Smooth muscle cell (in vitro differentiated cells): ENCODE data around the gene TENT4B. TPM values are rescaled to one million over a fixed set of nuclear protein-coding genes. Genes with fewer than 3 reads are reported as not detected.
A peak's percentile ranks its signal among the peaks of the same experiment; 100 is the strongest.

Experiments
- DNase-seq: peaks from one replicate; lab custom pipeline; 2025; ENCODE audit not compliant: unreplicated experiment; lab: John Stamatoyannopoulos, UW
- H2AFZ ChIP-seq: fragments of 200-600 bp; sonication (generic); 2 replicates; pipeline ENCODE4 v1.6.0; 2016; ENCODE audit warnings: antibody characterized with exemption, low read depth, mild to moderate bottlenecking
- H3F3A ChIP-seq: fragments of 200-600 bp; sonication (generic); 2 replicates; pipeline ENCODE4 v1.6.0; 2017; ENCODE audit warnings: antibody characterized with exemption, low read depth
- H3K27ac ChIP-seq: fragments of 200-600 bp; sonication (generic); 2 replicates; pipeline ENCODE4 v1.5.1; 2016; ENCODE audit warnings: low read depth, mild to moderate bottlenecking
- H3K27me3 ChIP-seq: fragments of 200-600 bp; sonication (generic); 2 replicates; pipeline ENCODE4 v1.6.1; 2016; ENCODE audit warnings: low read depth, mild to moderate bottlenecking
- H3K36me3 ChIP-seq: fragments of 200-600 bp; sonication (generic); 2 replicates; pipeline ENCODE4 v1.5.1; 2016; ENCODE audit warnings: low read depth
- H3K4me1 ChIP-seq: fragments of 200-600 bp; sonication (generic); 2 replicates; pipeline ENCODE4 v1.5.1; 2016; ENCODE audit warnings: low read depth
- H3K4me2 ChIP-seq: fragments of 200-600 bp; sonication (generic); 2 replicates; pipeline ENCODE4 v1.6.0; 2016; ENCODE audit warnings: mild to moderate bottlenecking
- H3K4me3 ChIP-seq: fragments of 200-600 bp; sonication (generic); 2 replicates; pipeline ENCODE4 v1.5.1; 2016; ENCODE audit warnings: mild to moderate bottlenecking
- H3K79me2 ChIP-seq: fragments of 200-600 bp; sonication (generic); 2 replicates; pipeline ENCODE4 v1.6.0; 2016; ENCODE audit warnings: low read depth, mild to moderate bottlenecking
- H3K9ac ChIP-seq: fragments of 200-600 bp; sonication (generic); 2 replicates; pipeline ENCODE4 v1.6.0; 2016; ENCODE audit warnings: low read depth
- H3K9me3 ChIP-seq: fragments of 200-600 bp; sonication (generic); replicated peaks from 2 replicates; pipeline ENCODE4 v1.5.1; 2016; ENCODE audit warnings: low read depth
- H4K20me1 ChIP-seq: fragments of 200-600 bp; sonication (generic); 2 replicates; pipeline ENCODE4 v1.6.0; 2016; ENCODE audit warnings: low read depth
- WGBS: methylation state at CpG from one replicate; pipeline ENCODE4 v1.1.7; 2016; ENCODE audit warnings: low lambda C conversion rate; 5-methylcytosine and 5-hydroxymethylcytosine counted together
- polyA plus RNA-seq: library from polyadenylated mRNA; unstranded; fragments of >200 nt; fragmentation: Nextera tagmentation; extraction: Ambion mirVana; gene quantifications from 2 replicates; pipeline ENCODE4 v1.2.1, GENCODE V29; 2016
- total RNA-seq: library from RNA; depleted of rRNA; stranded (reverse); fragments of >200 nt; gene quantifications from 2 replicates; pipeline ENCODE4 v1.2.3, GENCODE V29; 2014
- TF ChIP-seq, protein P1 (sequence below): fragments of 200-600 bp; sonication (generic); IDR thresholded peaks from 2 replicates; pipeline ENCODE4 v1.5.1; 2017; ENCODE audit warnings: borderline replicate concordance, mild to moderate bottlenecking, antibody characterized with exemption; ENCODE audit not compliant: insufficient read depth, poor library complexity, severe bottlenecking

TENT4B gene
- total and polyA plus RNA-seq, 2 experiments from 2014 or later: 2.6 to 8.8 TPM

GRCh38 chr16:50256604-50257003 lies 103.5 kb downstream of the TENT4B start:
- H3K4me2 ChIP-seq: no peak overlapping the region
- no peaks in the 10 kb centered on the region for H3K27me3 ChIP-seq
- no peaks in the 10 kb centered on the region for H3F3A ChIP-seq
- no peak overlapping the region for H3K27ac ChIP-seq
- no peaks in the 10 kb centered on the region for H3K79me2 ChIP-seq
- no peaks in the 10 kb centered on the region for H4K20me1 ChIP-seq
- H2AFZ ChIP-seq: no peak overlapping the region
- H3K9ac ChIP-seq: no peak overlapping the region
- no peaks in the 10 kb centered on the region for H3K9me3 ChIP-seq
- H3K4me3 ChIP-seq: no peak overlapping the region
- WGBS: 38% methylated on average over 1 of the region's 1 CpG
- TF ChIP-seq, protein P1, sequence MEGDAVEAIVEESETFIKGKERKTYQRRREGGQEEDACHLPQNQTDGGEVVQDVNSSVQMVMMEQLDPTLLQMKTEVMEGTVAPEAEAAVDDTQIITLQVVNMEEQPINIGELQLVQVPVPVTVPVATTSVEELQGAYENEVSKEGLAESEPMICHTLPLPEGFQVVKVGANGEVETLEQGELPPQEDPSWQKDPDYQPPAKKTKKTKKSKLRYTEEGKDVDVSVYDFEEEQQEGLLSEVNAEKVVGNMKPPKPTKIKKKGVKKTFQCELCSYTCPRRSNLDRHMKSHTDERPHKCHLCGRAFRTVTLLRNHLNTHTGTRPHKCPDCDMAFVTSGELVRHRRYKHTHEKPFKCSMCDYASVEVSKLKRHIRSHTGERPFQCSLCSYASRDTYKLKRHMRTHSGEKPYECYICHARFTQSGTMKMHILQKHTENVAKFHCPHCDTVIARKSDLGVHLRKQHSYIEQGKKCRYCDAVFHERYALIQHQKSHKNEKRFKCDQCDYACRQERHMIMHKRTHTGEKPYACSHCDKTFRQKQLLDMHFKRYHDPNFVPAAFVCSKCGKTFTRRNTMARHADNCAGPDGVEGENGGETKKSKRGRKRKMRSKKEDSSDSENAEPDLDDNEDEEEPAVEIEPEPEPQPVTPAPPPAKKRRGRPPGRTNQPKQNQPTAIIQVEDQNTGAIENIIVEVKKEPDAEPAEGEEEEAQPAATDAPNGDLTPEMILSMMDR: no peak
- H3K36me3 ChIP-seq: no peaks in the 10 kb centered on the region
- peaks cover 24% of the 10 kb centered on the region for H3K4me1 ChIP-seq
- DNase-seq: no peak

- Histone ChIP-seq H3K36me3 (no peaks in the 10 kb centered on the region), H2AFZ (no peak overlapping the region), H3K9me3 (no peaks in the 10 kb centered on the region), H3K4me1 (peaks cover 20% of the 10 kb centered on the region), H3K4me3 (no peak overlapping the region), H3K79me2 (no peaks in the 10 kb centered on the region), H3K27ac (no peak overlapping the region), H3K4me2 (no peak overlapping the region), H4K20me1 (no peaks in the 10 kb centered on the region), H3K9ac (no peak overlapping the region), H3F3A (no peaks in the 10 kb centered on the region), H3K27me3 (no peaks in the 10 kb centered on the region)
- TF ChIP-seq, protein P1: no peak
- no peak for DNase-seq
- 96% methylated on average over 9 of the region's 9 CpGs for WGBS
Observed at GRCh38 chr16:50257876-50258275, 104.8 kb downstream of the TENT4B start.

GRCh38 chr16:50259334-50260205 lies 106.5 kb downstream of the TENT4B start:
- TF ChIP-seq, protein P1: no peak
- Histone ChIP-seq H4K20me1 (no peaks in the 10 kb centered on the region), H3K9me3 (no peaks in the 10 kb centered on the region), H3K27me3 (no peaks in the 10 kb centered on the region), H3K9ac (no peak overlapping the region), H3K4me3 (no peak overlapping the region), H2AFZ (no peak overlapping the region), H3K79me2 (no peaks in the 10 kb centered on the region), H3K4me2 (peak overlapping the region; percentile 63), H3K27ac (peak overlapping the region; percentile 25), H3F3A (no peaks in the 10 kb centered on the region), H3K4me1 (peaks cover 14% of the 10 kb centered on the region), H3K36me3 (no peaks in the 10 kb centered on the region)
- 46% methylated on average over 23 of the region's 23 CpGs for WGBS
- no peak for DNase-seq
